Ascending aorta (tissue), 2 donors: Measurements from ENCODE around the gene DSN1. TPM values are rescaled to one million over a fixed set of nuclear protein-coding genes. Genes with fewer than 3 reads are reported as not detected.

Source experiments
- DNase-seq, 2 donors: peaks; one replicate each; pipeline ENCODE4 v3.0.0-alpha.2; 2019; ENCODE audit warnings: low spot score in 2 of 2
- H3K27ac ChIP-seq, 2 donors: fragments of 200-600 bp; sonication (generic); one replicate each; pipeline ENCODE4 v1.5.1; 2016 to 2017; ENCODE audit warnings: mild to moderate bottlenecking in 1 of 2
- H3K27me3 ChIP-seq: fragments of 200-600 bp; sonication (generic); one replicate; pipeline ENCODE4 v1.5.1; 2017
- H3K36me3 ChIP-seq, 2 donors: fragments of 200-600 bp; sonication (generic); one replicate each; pipeline ENCODE4 v1.5.1; 2016
- H3K4me1 ChIP-seq, 2 donors: fragments of 200-600 bp; sonication (generic); one replicate each; pipeline ENCODE4 v1.5.1; 2016 to 2017; ENCODE audit warnings: mild to moderate bottlenecking in 1 of 2
- H3K4me3 ChIP-seq, 2 donors: fragments of 200-600 bp; sonication (generic); one replicate each; pipeline ENCODE4 v1.5.1; 2016 to 2017; ENCODE audit warnings: mild to moderate bottlenecking in 1 of 2
- H3K9me3 ChIP-seq, 2 donors: fragments of 200-600 bp; sonication (generic); one replicate each; pipeline ENCODE4 v1.5.1; 2016
- intact Hi-C: fragments of 100-400 bp; cut with DNase I; formaldehyde crosslinking; loops from one replicate; pipeline ENCODE4 v1.15.1; 2023
- total RNA-seq: library from RNA; depleted of rRNA; stranded (reverse); fragments of >200 nt; gene quantifications from one replicate; pipeline ENCODE4 v1.1.0, GENCODE V29; 2016
- TF ChIP-seq, protein P1 (sequence below), 3 experiments: fragments of 200-600 bp in 2 of 3; fragments of 450-650 bp in 1 of 3; sonication (generic) in 2 of 3; IDR thresholded peaks; one replicate each; pipeline ENCODE4 v1.5.1; 2016 to 2019; ENCODE audit warnings: antibody characterized with exemption in 3 of 3, mild to moderate bottlenecking in 1 of 3, moderate library complexity in 1 of 3

The DSN1 gene
- total RNA-seq, 1 donor from 2014 or later, result 26.9 TPM

- intact Hi-C loops, result loop anchor here (5.0 kb wide), 1 partner anchor 93 kb away; no protein-coding TSS in a partner anchor
- H3K4me1 ChIP-seq, result peaks cover 0 to 7% of the 10 kb centered on the region in 2 donors
- peaks cover 67 to 72% of the 10 kb centered on the region in 2 donors for H3K36me3 ChIP-seq
- H3K27ac ChIP-seq, result no peak overlapping the region
- no peak overlapping the region for H3K4me3 ChIP-seq
- H3K27me3 ChIP-seq, result no peaks in the 10 kb centered on the region
- no peaks in the 10 kb centered on the region for H3K9me3 ChIP-seq
- no peak for DNase-seq
- TF ChIP-seq, protein P1, sequence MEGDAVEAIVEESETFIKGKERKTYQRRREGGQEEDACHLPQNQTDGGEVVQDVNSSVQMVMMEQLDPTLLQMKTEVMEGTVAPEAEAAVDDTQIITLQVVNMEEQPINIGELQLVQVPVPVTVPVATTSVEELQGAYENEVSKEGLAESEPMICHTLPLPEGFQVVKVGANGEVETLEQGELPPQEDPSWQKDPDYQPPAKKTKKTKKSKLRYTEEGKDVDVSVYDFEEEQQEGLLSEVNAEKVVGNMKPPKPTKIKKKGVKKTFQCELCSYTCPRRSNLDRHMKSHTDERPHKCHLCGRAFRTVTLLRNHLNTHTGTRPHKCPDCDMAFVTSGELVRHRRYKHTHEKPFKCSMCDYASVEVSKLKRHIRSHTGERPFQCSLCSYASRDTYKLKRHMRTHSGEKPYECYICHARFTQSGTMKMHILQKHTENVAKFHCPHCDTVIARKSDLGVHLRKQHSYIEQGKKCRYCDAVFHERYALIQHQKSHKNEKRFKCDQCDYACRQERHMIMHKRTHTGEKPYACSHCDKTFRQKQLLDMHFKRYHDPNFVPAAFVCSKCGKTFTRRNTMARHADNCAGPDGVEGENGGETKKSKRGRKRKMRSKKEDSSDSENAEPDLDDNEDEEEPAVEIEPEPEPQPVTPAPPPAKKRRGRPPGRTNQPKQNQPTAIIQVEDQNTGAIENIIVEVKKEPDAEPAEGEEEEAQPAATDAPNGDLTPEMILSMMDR (IDR thresholded peaks at IDR 0.05), result no peak
Observed at GRCh38 chr20:36794116-36794474, 20.5 kb upstream of the DSN1 start.

DNA sequence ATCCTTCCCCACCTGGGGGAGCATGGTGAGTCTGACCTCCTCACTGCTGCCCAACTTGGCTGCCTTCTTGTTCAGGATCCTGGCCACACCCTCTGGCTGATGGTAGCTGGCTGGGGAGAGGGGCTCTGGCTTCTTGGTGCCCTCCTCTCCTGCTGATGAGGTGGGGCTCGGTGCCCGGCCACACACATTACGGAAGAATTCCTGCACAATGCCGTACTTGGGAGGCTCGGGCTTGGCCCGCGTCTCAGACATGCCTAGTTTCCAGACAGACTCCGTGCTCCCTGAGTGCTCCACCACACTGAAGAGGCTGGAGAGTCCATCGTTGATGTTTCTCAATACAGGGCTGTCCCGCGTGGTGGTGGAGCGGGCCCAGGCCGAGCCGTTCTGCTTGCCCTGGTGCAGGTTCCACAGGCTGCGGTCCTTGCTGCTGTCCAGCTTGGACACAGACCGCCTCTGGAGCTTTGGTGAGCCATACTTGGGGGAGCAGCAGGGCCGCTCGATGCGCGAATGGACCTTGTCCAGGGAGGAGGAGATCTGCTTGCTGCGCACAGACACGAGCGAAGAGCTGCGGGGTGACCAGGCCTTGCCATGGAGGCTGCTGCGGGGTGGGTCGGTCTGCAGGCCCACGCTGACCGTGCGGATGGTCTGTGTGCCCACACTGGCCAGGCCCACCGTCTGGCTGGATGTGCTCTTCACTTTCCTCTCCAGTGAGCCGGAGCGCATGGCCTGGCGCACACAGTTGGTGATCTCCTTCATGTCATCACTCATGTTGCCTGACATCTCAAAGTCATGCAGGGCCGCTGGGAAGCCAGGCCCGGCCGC lies 19.9 kb upstream of the DSN1 start:
- Histone ChIP-seq H3K27me3 (no peaks in the 10 kb centered on the region), H3K4me1 (peaks cover 0 to 7% of the 10 kb centered on the region in 2 donors), H3K9me3 (no peaks in the 10 kb centered on the region), H3K27ac (no peak overlapping the region), H3K4me3 (no peak overlapping the region), H3K36me3 (peaks cover 65 to 67% of the 10 kb centered on the region in 2 donors)
- intact Hi-C loops, result loop anchor here (5.0 kb wide), 1 partner anchor 94 kb away; no protein-coding TSS in a partner anchor
- DNase-seq, result no peak
- TF ChIP-seq, protein P1 (IDR thresholded peaks at IDR 0.05), result no peak

- Histone ChIP-seq H3K27me3 (no peaks in the 10 kb centered on the region), H3K36me3 (peaks cover 54 to 56% of the 10 kb centered on the region in 2 donors), H3K4me3 (no peak overlapping the region), H3K4me1 (peaks cover 0 to 7% of the 10 kb centered on the region in 2 donors), H3K27ac (no peak overlapping the region), H3K9me3 (no peaks in the 10 kb centered on the region)
- peak in 1 of 2 donors; percentile 76 for DNase-seq
- intact Hi-C loops, result loop anchor here (5.0 kb wide), 1 partner anchor 95 kb away; no protein-coding TSS in a partner anchor
- TF ChIP-seq, protein P1 (IDR thresholded peaks at IDR 0.05), result peak in 2 of 3 experiments; percentile 22 to 48
Observed at GRCh38 chr20:36792422-36792821, 18.9 kb upstream of the DSN1 start.

DNA sequence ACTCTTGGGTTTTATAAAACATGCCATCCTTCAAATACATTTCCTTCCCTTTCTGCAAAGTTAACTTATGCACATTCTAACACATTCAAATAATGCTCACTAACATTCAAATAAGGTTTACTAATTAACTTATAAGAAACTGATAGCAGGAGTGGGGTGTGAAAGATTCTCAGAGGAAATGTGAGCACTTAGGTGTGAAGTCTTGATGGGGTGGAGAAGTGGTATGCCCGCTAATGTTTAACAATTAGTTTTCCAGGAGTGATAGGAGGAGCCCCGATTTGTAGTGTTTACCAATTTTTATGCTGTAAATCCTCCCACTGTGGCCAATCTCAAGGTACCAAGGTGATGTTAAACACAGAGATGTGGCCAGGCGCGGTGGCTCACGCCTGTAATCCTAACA lies 18.3 kb upstream of the DSN1 start:
- peaks cover 48 to 52% of the 10 kb centered on the region in 2 donors for H3K36me3 ChIP-seq
- intact Hi-C loops, result loop anchor here (5.0 kb wide), 1 partner anchor 95 kb away; no protein-coding TSS in a partner anchor
- no peak overlapping the region for H3K4me3 ChIP-seq
- H3K27ac ChIP-seq, result no peak overlapping the region
- no peaks in the 10 kb centered on the region for H3K9me3 ChIP-seq
- H3K27me3 ChIP-seq, result no peaks in the 10 kb centered on the region
- H3K4me1 ChIP-seq, result peaks cover 0 to 7% of the 10 kb centered on the region in 2 donors
- TF ChIP-seq, protein P1 (IDR thresholded peaks at IDR 0.05), result no peak
- no peak for DNase-seq

DNA sequence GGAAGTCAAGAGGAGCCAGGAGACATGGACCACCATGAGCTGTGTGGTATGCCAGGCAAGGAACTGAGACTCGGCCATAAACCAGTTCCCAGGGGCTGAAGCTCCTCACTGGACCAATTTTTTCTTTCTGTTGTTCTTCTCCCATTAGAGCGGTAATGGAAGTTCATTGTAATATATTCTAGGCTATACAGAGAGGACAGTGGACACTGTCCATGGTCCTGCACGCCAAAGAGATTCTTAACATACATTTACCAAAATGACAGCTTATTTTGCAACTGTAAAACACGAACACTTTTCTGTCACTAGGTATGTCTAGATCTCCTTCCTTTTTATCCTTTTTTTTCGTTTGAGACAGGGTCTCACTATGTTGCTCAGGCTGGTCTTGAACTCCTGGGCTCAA lies 13.1 kb upstream of the DSN1 start:
- Histone ChIP-seq H3K4me3 (no peak overlapping the region), H3K36me3 (peaks cover 26 to 43% of the 10 kb centered on the region in 2 donors), H3K27ac (no peak overlapping the region), H3K27me3 (no peaks in the 10 kb centered on the region), H3K9me3 (no peaks in the 10 kb centered on the region), H3K4me1 (no peaks in the 10 kb centered on the region)
- no peak for DNase-seq
- intact Hi-C loops, result no loop called here
- TF ChIP-seq, protein P1 (IDR thresholded peaks at IDR 0.05), result no peak
